ENCODE measurements around the gene DIP2B.

- TF ChIP-seq CTCF (IDR thresholded peaks at IDR 0.05), result no peak
- TF ChIP-seq POLR2A (IDR thresholded peaks at IDR 0.05), result no peak
Measured at GRCh38 chr12:50483488-50483887, 21.3 kb upstream of the DIP2B start.
